Measurements from ENCODE around the gene TPGS2.
"Not testable (repeated sequence)": the region's sequence is repeated elsewhere in the genome, so short reads cannot be mapped to it uniquely, and the experiment has no call there.

Gene TPGS2

DNA sequence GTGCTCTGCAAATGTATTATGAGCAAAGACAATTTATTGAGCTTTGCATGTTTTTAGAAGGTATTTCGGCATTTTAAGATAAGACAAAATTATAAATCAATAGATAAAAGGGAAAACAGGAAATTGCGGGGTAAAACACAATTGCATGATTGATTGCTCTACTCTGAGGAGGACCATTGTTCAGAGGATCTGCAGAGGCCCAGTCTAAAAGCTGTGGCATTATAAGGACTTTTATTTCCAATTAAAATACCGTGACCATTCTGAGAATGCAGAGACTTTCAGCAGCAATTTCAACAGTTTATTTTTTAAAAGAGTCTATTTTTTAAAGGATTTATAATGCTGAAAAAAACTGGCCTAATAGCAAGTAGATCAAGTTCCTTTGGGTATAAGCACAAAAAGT, 62.0 kb downstream of the TPGS2 start:
- 96 to 97% methylated on average over 2 to 3 of the region's 3 CpGs for WGBS, 2 experiments
- Histone ChIP-seq H3K36me3 (ENCODE audit: control insufficient read depth, insufficient read depth, low read length) (peaks cover 6% of the 10 kb centered on the region), H3K27ac (ENCODE audit: insufficient read depth, low read depth, low read length, poor library complexity, severe bottlenecking) (no peak overlapping the region)

DNA sequence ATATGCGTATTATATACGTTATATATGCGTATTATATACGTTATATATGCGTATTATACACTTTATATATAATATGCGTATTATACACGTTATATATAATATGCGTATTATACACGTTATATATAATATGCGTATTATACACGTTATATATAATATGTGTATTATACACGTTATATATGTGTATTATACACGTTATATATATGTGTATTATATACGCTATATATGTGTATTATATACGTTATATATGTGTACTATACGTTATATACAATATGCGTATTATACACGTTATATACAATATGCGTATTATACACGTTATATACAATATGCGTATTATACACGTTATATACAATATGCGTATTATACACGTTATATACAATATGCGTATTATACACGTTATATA, 65.8 kb downstream of the TPGS2 start:
- WGBS, 2 experiments: 100% methylated on average over 1 to 2 of the region's 26 CpGs
- H3K27ac ChIP-seq (ENCODE audit: insufficient read depth, low read depth, low read length, poor library complexity, severe bottlenecking); H3K4me1 ChIP-seq (ENCODE audit: control insufficient read depth, insufficient read depth, low read length); H3K9me3 ChIP-seq (ENCODE audit: control insufficient read depth, low read length); H3K27me3 ChIP-seq (ENCODE audit: control insufficient read depth, insufficient read depth, low read length, poor library complexity, severe bottlenecking); H3K4me3 ChIP-seq (ENCODE audit: insufficient read depth, low read depth, low read length): not testable (repeated sequence)
- peaks cover 14% of the 10 kb centered on the region for H3K36me3 ChIP-seq (ENCODE audit: control insufficient read depth, insufficient read depth, low read length)

More for the DNA sequence above, 62.0 kb downstream of the TPGS2 start:
- no peaks in the 10 kb centered on the region for H3K27me3 ChIP-seq (ENCODE audit: control insufficient read depth, insufficient read depth, low read length, poor library complexity, severe bottlenecking)
- no peaks in the 10 kb centered on the region for H3K9me3 ChIP-seq (ENCODE audit: control insufficient read depth, low read length)
- no peaks in the 10 kb centered on the region for H3K4me1 ChIP-seq (ENCODE audit: control insufficient read depth, insufficient read depth, low read length)
- H3K4me3 ChIP-seq (ENCODE audit: insufficient read depth, low read depth, low read length): no peak overlapping the region

DNA sequence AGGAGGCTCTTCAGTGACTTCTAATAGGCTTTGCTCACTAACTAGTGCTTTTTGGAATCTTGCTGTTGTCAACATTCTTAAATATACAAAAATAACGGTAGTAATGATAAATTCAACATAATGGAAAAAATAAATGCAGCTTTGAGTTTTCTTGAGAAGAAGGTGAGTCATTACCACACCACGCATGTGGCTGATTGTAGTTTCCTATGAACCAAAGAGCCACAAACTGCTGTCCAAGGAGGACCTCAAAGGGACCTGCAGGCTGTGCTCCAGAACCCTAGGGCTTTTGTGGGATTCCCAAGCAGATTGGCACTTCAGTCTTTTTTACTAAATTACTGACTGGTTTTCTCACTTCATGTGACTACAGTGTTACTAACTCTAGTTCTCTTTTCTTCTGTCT, 66.7 kb downstream of the TPGS2 start:
- no peaks in the 10 kb centered on the region for H3K4me1 ChIP-seq (ENCODE audit: control insufficient read depth, insufficient read depth, low read length)
- peaks cover 14% of the 10 kb centered on the region for H3K36me3 ChIP-seq (ENCODE audit: control insufficient read depth, insufficient read depth, low read length)
- H3K27ac ChIP-seq (ENCODE audit: insufficient read depth, low read depth, low read length, poor library complexity, severe bottlenecking): no peak overlapping the region
- H3K4me3 ChIP-seq (ENCODE audit: insufficient read depth, low read depth, low read length): no peak overlapping the region
- 99 to 100% methylated on average over 2 of the region's 2 CpGs for WGBS, 2 experiments
- H3K27me3 ChIP-seq (ENCODE audit: control insufficient read depth, insufficient read depth, low read length, poor library complexity, severe bottlenecking): no peaks in the 10 kb centered on the region
- no peaks in the 10 kb centered on the region for H3K9me3 ChIP-seq (ENCODE audit: control insufficient read depth, low read length)

DNA sequence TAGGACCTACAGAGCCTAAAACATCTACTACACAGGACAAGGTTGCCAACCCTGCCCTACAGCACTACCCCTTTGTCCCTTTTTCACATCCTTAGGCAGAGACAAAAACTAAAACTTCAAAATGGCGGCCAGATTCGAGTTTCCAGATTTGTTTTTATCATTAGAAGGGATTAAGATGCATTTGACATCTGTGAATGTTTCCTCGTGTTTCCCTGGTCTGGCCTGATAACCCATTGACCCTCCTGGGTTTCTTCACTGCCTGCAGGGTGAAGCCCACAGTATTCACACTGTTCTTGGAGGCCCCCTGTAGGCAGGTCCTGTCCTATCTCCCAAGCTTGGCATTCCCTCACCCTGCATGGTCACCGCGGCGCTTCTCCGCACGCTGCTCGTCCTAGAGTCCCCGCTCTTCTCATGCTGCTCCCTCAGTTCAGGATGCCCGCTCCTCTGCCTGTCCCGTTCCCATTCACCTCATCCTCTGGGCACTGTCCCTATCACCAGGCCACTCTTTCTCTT, 67.6 kb downstream of the TPGS2 start:
- Histone ChIP-seq H3K9me3 (ENCODE audit: control insufficient read depth, low read length) (no peaks in the 10 kb centered on the region), H3K36me3 (ENCODE audit: control insufficient read depth, insufficient read depth, low read length) (peaks cover 14% of the 10 kb centered on the region), H3K27ac (ENCODE audit: insufficient read depth, low read depth, low read length, poor library complexity, severe bottlenecking) (no peak overlapping the region), H3K4me1 (ENCODE audit: control insufficient read depth, insufficient read depth, low read length) (no peaks in the 10 kb centered on the region), H3K4me3 (ENCODE audit: insufficient read depth, low read depth, low read length) (no peak overlapping the region), H3K27me3 (ENCODE audit: control insufficient read depth, insufficient read depth, low read length, poor library complexity, severe bottlenecking) (no peaks in the 10 kb centered on the region)
- WGBS, 2 experiments: 95 to 97% methylated on average over 12 of the region's 12 CpGs

DNA sequence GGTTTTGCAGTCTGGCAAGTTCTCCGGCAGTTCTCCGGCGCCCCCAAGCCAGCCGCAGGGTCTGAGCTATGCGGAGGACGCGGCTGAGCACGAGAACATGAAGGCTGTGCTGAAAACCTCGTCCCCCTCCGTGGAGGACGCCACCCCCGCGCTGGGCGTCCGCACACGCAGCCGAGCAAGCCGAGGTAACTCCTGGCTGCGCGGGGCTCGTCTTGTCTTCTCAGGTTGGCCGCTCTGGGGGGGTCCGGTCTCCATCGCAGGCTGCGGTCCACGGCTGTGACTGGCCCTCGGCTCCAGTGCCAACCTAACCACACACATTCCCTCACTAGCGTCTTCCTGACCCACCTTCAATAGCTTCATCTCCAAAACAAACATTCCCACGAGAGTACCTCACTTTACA, 68.2 kb downstream of the TPGS2 start:
- Histone ChIP-seq H3K27me3 (ENCODE audit: control insufficient read depth, insufficient read depth, low read length, poor library complexity, severe bottlenecking) (no peaks in the 10 kb centered on the region), H3K27ac (ENCODE audit: insufficient read depth, low read depth, low read length, poor library complexity, severe bottlenecking) (no peak overlapping the region), H3K9me3 (ENCODE audit: control insufficient read depth, low read length) (no peaks in the 10 kb centered on the region), H3K4me1 (ENCODE audit: control insufficient read depth, insufficient read depth, low read length) (no peaks in the 10 kb centered on the region), H3K36me3 (ENCODE audit: control insufficient read depth, insufficient read depth, low read length) (peaks cover 14% of the 10 kb centered on the region), H3K4me3 (ENCODE audit: insufficient read depth, low read depth, low read length) (no peak overlapping the region)
- 95 to 96% methylated on average over 29 of the region's 29 CpGs for WGBS, 2 experiments

DNA sequence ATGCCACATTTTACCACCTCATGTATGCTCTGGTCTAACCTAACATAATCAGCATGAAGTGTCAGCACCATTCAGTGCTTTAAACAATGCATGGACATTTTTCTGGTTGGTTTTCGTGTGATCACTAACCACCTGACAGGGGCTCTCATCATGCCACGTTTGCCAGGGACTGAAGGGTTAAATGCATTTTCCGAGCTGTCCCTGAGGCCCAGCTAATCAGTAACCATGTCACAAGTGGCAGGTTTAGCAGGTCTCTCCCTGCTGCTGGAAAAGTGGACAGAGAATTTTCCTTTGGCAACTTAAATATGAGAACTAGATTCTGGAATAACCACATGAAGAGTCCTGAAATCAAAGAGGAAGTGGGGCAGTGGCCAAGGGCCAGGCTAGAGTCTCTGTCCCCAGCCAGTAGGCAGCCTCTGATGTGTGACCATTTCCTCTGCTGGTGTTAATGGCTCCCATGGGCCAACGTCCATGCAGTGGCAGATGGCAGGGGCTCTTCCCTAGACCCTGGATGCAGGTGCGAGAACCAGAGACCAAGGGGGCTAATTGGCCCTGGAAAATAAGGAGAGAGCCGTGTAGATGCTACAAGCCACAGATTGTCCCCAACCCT, 69.5 kb downstream of the TPGS2 start:
- H3K36me3 ChIP-seq (ENCODE audit: control insufficient read depth, insufficient read depth, low read length): peaks cover 14% of the 10 kb centered on the region
- 88% methylated on average over 6 of the region's 6 CpGs for whole genome bisulfite sequencing, 2 experiments

DNA sequence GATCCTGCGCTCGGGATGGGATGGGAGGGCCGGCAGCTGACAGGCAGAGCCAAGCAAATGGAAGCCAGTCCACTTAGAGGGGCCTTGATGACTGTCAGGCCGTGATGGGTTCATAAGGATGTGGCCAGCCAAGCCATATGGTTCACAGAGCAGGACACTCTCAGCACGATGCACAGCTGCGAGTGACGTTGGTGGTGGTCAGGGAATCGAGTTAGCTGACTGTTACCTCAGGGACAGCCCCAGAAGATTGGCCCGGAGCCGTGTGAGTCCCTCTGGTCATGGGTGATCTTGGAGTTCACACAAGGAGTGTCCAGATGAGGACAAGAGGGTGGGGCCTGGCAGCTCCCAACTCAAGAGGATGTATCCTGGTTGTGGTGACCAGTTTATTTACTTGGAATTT, 70.2 kb downstream of the TPGS2 start:
- Histone ChIP-seq H3K4me1 (ENCODE audit: control insufficient read depth, insufficient read depth, low read length) (no peaks in the 10 kb centered on the region), H3K27me3 (ENCODE audit: control insufficient read depth, insufficient read depth, low read length, poor library complexity, severe bottlenecking) (no peaks in the 10 kb centered on the region), H3K9me3 (ENCODE audit: control insufficient read depth, low read length) (no peaks in the 10 kb centered on the region), H3K27ac (ENCODE audit: insufficient read depth, low read depth, low read length, poor library complexity, severe bottlenecking) (no peak overlapping the region), H3K36me3 (ENCODE audit: control insufficient read depth, insufficient read depth, low read length) (peaks cover 14% of the 10 kb centered on the region), H3K4me3 (ENCODE audit: insufficient read depth, low read depth, low read length) (no peak overlapping the region)
- 95 to 96% methylated on average over 10 of the region's 10 CpGs for WGBS, 2 experiments

More for the DNA sequence above, 69.5 kb downstream of the TPGS2 start:
- Histone ChIP-seq H3K4me3 (ENCODE audit: insufficient read depth, low read depth, low read length) (no peak overlapping the region), H3K4me1 (ENCODE audit: control insufficient read depth, insufficient read depth, low read length) (no peaks in the 10 kb centered on the region), H3K27ac (ENCODE audit: insufficient read depth, low read depth, low read length, poor library complexity, severe bottlenecking) (no peak overlapping the region), H3K27me3 (ENCODE audit: control insufficient read depth, insufficient read depth, low read length, poor library complexity, severe bottlenecking) (no peaks in the 10 kb centered on the region), H3K9me3 (ENCODE audit: control insufficient read depth, low read length) (no peaks in the 10 kb centered on the region)

DNA sequence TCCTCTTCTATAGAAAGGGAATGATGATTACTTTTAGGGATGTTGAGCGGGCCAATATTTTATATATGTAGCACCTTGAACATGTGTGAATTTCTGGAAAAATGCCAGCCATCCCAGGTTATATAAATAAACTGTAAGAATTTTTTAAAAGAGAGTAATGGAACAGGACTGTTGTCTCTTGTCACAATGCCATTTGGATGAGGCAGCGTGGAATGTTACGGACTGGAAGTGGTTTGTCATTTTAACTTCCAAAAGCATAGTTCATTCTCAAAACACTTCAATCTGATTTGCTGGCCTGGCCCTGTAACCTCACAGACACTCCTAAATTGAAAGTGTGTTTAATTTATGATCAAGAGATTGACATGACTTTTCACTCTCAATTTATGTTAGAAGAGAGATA, 70.8 kb downstream of the TPGS2 start:
- H3K4me3 ChIP-seq (ENCODE audit: insufficient read depth, low read depth, low read length): no peak overlapping the region
- no peak overlapping the region for H3K27ac ChIP-seq (ENCODE audit: insufficient read depth, low read depth, low read length, poor library complexity, severe bottlenecking)
- H3K4me1 ChIP-seq (ENCODE audit: control insufficient read depth, insufficient read depth, low read length): no peaks in the 10 kb centered on the region
- no peaks in the 10 kb centered on the region for H3K27me3 ChIP-seq (ENCODE audit: control insufficient read depth, insufficient read depth, low read length, poor library complexity, severe bottlenecking)
- no peaks in the 10 kb centered on the region for H3K9me3 ChIP-seq (ENCODE audit: control insufficient read depth, low read length)
- WGBS, 2 experiments: 87 to 93% methylated on average over 3 of the region's 3 CpGs
- peaks cover 14% of the 10 kb centered on the region for H3K36me3 ChIP-seq (ENCODE audit: control insufficient read depth, insufficient read depth, low read length)

DNA sequence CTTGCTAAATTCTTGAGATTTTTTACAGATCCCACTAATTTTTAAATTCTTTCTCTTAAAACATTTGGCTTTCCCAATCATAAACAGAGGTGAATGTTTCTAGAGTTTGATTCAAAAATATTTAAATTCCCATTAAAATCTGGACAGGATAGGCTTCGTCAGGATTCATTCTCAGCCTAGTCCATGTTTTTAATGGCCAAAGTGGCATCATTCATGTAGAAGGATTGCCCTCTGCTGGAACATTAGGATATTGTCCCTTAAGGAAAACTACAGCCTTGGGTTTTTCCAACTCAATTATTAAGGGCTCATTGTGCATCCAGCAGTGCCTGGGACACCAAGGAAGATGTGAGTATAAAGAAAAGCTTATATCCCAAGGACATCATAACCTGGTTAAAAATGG, 71.7 kb downstream of the TPGS2 start:
- Histone ChIP-seq H3K4me3 (ENCODE audit: insufficient read depth, low read depth, low read length) (no peak overlapping the region), H3K27ac (ENCODE audit: insufficient read depth, low read depth, low read length, poor library complexity, severe bottlenecking) (no peak overlapping the region), H3K36me3 (ENCODE audit: control insufficient read depth, insufficient read depth, low read length) (peaks cover 10% of the 10 kb centered on the region), H3K27me3 (ENCODE audit: control insufficient read depth, insufficient read depth, low read length, poor library complexity, severe bottlenecking) (no peaks in the 10 kb centered on the region), H3K9me3 (ENCODE audit: control insufficient read depth, low read length) (no peaks in the 10 kb centered on the region), H3K4me1 (ENCODE audit: control insufficient read depth, insufficient read depth, low read length) (no peaks in the 10 kb centered on the region)
- WGBS, 2 experiments: 66 to 84% methylated on average over 1 of the region's 1 CpG

DNA sequence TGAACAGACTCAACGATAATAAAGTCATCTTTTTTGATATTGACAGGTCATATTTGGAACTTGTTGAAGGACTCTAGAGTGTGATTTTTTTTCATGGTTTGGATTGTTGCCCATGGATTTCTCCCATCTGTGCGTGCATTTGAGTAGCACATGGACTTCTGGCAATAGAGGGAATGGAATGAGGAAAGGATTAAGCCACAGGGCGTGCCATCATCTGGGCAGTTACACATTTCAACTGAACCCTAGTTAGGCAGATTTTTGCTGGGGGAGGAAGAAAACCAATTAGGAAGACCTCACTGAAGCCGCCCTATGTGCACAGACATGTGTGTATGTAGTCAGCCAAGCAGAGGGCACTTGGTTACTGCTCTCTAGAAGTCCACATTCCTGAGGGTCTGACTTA, 72.6 kb downstream of the TPGS2 start:
- Histone ChIP-seq H3K9me3 (ENCODE audit: control insufficient read depth, low read length) (no peaks in the 10 kb centered on the region), H3K4me1 (ENCODE audit: control insufficient read depth, insufficient read depth, low read length) (no peaks in the 10 kb centered on the region), H3K4me3 (ENCODE audit: insufficient read depth, low read depth, low read length) (no peak overlapping the region), H3K27ac (ENCODE audit: insufficient read depth, low read depth, low read length, poor library complexity, severe bottlenecking) (no peak overlapping the region), H3K27me3 (ENCODE audit: control insufficient read depth, insufficient read depth, low read length, poor library complexity, severe bottlenecking) (no peaks in the 10 kb centered on the region), H3K36me3 (ENCODE audit: control insufficient read depth, insufficient read depth, low read length) (peaks cover 1% of the 10 kb centered on the region)
- 95 to 97% methylated on average over 4 of the region's 4 CpGs for WGBS, 2 experiments

All from ectodermal cell (in vitro differentiated cells).